Caco-2 (cell line): ENCODE measurements around the gene TTC39A. TPM values are rescaled to one million over a fixed set of nuclear protein-coding genes. Genes with fewer than 3 reads are reported as not detected.

ENCODE experiments used
- BruUV-seq: library from RNA; stranded (reverse); fragments of 400-500 nt; replicated peaks from 2 replicates; lab custom pipeline; 2021; lab: Mats Ljungman, UMichigan
- CTCF ChIA-PET: fragments of 300-600 bp; sonication (Branson Sonifier 250); formaldehyde crosslinking; loops from one replicate; lab custom pipeline; 2022; ENCODE audit warnings: antibody characterized with exemption; lab: Charles Lee
- POLR2A ChIA-PET: fragments of 300-600 bp; sonication (Branson Sonifier 250); formaldehyde crosslinking; loops from one replicate; lab custom pipeline; 2022; ENCODE audit warnings: antibody characterized with exemption; lab: Charles Lee
- DNase-seq, 2 experiments: peaks; one replicate each; pipeline versions ENCODE4 v3.0.0 to v3.0.0-alpha.2; 2020 to 2022
- H3K27me3 ChIP-seq: replicated peaks from 2 replicates; pipeline ENCODE4 v1.6.0; 2011; ENCODE audit warnings: low read length; ENCODE audit not compliant: control insufficient read depth, insufficient read depth
- H3K36me3 ChIP-seq: 2 replicates; pipeline ENCODE4 v1.5.1; 2011; ENCODE audit warnings: low read length; ENCODE audit not compliant: control insufficient read depth, insufficient read depth
- H3K4me1 ChIP-seq: fragments of 250-450 bp; sonication (Bioruptor Pico); 2 replicates; pipeline ENCODE4 v1.5.1; 2020; ENCODE audit warnings: mild to moderate bottlenecking
- H3K4me3 ChIP-seq: 2 replicates; pipeline ENCODE4 v1.5.1; 2011; ENCODE audit warnings: low read depth, mild to moderate bottlenecking, control low read depth, low read length
- H3K9me3 ChIP-seq: fragments of 250-450 bp; sonication (Bioruptor Pico); 2 replicates; pipeline ENCODE4 v1.5.1; 2020; ENCODE audit warnings: mild to moderate bottlenecking, moderate library complexity
- H3K27ac Mint-ChIP-seq: one replicate; pipeline ENCODE4 v1.8.0; 2022; ENCODE audit warnings: mixed read lengths; ENCODE audit not compliant: unreplicated experiment
- H3K27me3 Mint-ChIP-seq: one replicate; pipeline ENCODE4 v1.8.0; 2022; ENCODE audit warnings: mixed read lengths; ENCODE audit not compliant: insufficient read depth, unreplicated experiment
- H3K36me3 Mint-ChIP-seq: one replicate; pipeline ENCODE4 v1.8.0; 2022; ENCODE audit warnings: mild to moderate bottlenecking, mixed read lengths; ENCODE audit not compliant: insufficient read depth, unreplicated experiment
- H3K4me1 Mint-ChIP-seq: one replicate; pipeline ENCODE4 v1.8.0; 2022; ENCODE audit warnings: low read depth, mixed read lengths; ENCODE audit not compliant: unreplicated experiment
- H3K4me3 Mint-ChIP-seq: one replicate; pipeline ENCODE4 v1.8.0; 2022; ENCODE audit warnings: mild to moderate bottlenecking, moderate library complexity, mixed read lengths; ENCODE audit not compliant: unreplicated experiment
- H3K9me3 Mint-ChIP-seq: one replicate; pipeline ENCODE4 v1.8.0; 2022; ENCODE audit warnings: mixed read lengths; ENCODE audit not compliant: unreplicated experiment
- intact Hi-C: fragments of 100-400 bp; cut with micrococcal nuclease; formaldehyde crosslinking; loops from one replicate; pipeline ENCODE4 v1.10.0; 2022; ENCODE audit not compliant: unreplicated experiment
- total RNA-seq: library from RNA; stranded (reverse); gene quantifications from 2 replicates; pipeline ENCODE4 v1.2.3, GENCODE V29; 2022
- TF ChIP-seq, protein P1 (sequence below), 2 experiments: fragments of 200-600 bp in 1 of 2; IDR thresholded peaks; 1 replicate in 1 of 2; 2 replicates in 1 of 2; pipeline versions ENCODE4 v1.5.1 to v1.8.0; 2011 to 2022; ENCODE audit warnings: antibody characterized with exemption in 1 of 2, control low read depth in 1 of 2, inconsistent platforms in 1 of 2, low read depth in 1 of 2, low read length in 1 of 2, mild to moderate bottlenecking in 1 of 2, moderate library complexity in 1 of 2; ENCODE audit not compliant: insufficient read depth in 1 of 2, severe bottlenecking in 1 of 2, unreplicated experiment in 1 of 2

TTC39A gene
- total RNA-seq, 1 experiment from 2014 or later: 21.0 TPM

DNA sequence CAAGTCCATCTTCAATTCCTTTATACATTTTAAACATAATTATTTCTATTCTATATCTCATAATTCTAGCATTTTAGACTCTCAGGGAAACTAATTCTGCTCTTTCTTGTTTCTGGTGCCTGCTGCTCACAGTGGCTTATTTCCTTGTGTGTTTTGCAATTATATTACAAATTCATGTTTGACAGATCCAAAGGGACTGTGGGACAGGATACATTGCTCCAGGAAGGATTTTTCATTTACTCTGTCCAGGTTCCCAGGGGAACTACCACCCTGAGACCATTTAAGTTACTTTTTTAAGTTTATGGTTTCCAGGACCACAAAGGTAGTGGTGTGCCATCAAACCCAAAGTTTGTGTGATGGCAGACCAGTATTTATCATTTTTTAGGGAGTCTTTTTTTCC, 6.6 kb downstream of the TTC39A start:
- intact Hi-C loops: no loop called here
- BruUV-seq: no TSS peak
- no peaks in the 10 kb centered on the region for H3K27me3 Mint-ChIP-seq

DNA sequence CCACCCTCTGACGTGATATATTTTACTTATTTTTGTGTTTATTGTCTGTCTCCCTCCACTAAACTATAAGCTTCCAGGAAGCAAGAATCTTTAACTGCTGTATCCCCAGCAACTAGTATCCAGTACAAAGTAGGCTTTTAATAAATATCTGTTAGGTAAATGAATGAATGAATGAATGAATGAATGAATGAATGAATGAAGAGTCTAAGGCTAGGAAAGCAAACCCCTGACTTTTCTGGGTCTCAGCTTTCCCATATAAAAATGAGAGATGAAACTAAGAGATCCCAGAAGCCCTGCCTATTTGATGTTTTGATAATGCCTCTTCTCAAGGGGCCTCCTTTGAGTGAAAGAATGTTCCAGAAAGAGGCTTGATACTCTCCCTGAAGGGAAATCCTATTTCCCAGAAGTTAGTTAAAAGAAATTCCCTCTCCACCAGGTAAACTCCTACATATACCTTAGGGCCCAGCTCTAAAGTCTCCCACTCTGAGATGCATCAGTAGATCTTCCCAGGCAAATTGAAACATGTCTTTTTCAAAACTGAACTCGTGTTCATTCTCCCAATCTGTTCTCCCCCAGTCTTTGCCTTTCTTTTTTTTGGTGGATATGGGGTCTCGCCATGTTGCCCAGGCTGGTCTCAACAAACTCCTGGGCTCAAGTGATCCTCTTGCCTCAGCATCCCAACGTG, 7.8 kb downstream of the TTC39A start:
- Mint-ChIP-seq H3K27ac (no peak overlapping the region), H3K9me3 (no peaks in the 10 kb centered on the region), H3K4me1 (peaks cover 6% of the 10 kb centered on the region), H3K27me3 (no peaks in the 10 kb centered on the region), H3K4me3 (no peak overlapping the region), H3K36me3 (no peaks in the 10 kb centered on the region)
- intact Hi-C loops: no loop called here
- Histone ChIP-seq H3K9me3 (no peaks in the 10 kb centered on the region), H3K27me3 (no peaks in the 10 kb centered on the region), H3K36me3 (no peaks in the 10 kb centered on the region), H3K4me3 (no peak overlapping the region), H3K4me1 (no peaks in the 10 kb centered on the region)
- ChIA-PET POLR2A (no interaction called here), CTCF (no interaction called here)
- no peak for DNase-seq
- TF ChIP-seq, protein P1, sequence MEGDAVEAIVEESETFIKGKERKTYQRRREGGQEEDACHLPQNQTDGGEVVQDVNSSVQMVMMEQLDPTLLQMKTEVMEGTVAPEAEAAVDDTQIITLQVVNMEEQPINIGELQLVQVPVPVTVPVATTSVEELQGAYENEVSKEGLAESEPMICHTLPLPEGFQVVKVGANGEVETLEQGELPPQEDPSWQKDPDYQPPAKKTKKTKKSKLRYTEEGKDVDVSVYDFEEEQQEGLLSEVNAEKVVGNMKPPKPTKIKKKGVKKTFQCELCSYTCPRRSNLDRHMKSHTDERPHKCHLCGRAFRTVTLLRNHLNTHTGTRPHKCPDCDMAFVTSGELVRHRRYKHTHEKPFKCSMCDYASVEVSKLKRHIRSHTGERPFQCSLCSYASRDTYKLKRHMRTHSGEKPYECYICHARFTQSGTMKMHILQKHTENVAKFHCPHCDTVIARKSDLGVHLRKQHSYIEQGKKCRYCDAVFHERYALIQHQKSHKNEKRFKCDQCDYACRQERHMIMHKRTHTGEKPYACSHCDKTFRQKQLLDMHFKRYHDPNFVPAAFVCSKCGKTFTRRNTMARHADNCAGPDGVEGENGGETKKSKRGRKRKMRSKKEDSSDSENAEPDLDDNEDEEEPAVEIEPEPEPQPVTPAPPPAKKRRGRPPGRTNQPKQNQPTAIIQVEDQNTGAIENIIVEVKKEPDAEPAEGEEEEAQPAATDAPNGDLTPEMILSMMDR (IDR thresholded peaks at IDR 0.05; ENCODE audit: insufficient read depth in 1 of 2, low read depth in 1 of 2, low read length in 1 of 2, severe bottlenecking in 1 of 2, unreplicated experiment in 1 of 2): no peak
- BruUV-seq: no TSS peak

More for the DNA sequence above, 6.6 kb downstream of the TTC39A start:
- Mint-ChIP-seq H3K4me3 (no peak overlapping the region), H3K9me3 (no peaks in the 10 kb centered on the region), H3K4me1 (peaks cover 6% of the 10 kb centered on the region), H3K27ac (no peak overlapping the region), H3K36me3 (no peaks in the 10 kb centered on the region)
- Histone ChIP-seq H3K27me3 (no peaks in the 10 kb centered on the region), H3K9me3 (no peaks in the 10 kb centered on the region), H3K36me3 (no peaks in the 10 kb centered on the region), H3K4me1 (no peaks in the 10 kb centered on the region), H3K4me3 (no peak overlapping the region)
- TF ChIP-seq, protein P1 (IDR thresholded peaks at IDR 0.05; ENCODE audit: insufficient read depth in 1 of 2, low read depth in 1 of 2, low read length in 1 of 2, severe bottlenecking in 1 of 2, unreplicated experiment in 1 of 2): no peak
- ChIA-PET CTCF (no interaction called here), POLR2A (no interaction called here)
- DNase-seq: no peak

DNA sequence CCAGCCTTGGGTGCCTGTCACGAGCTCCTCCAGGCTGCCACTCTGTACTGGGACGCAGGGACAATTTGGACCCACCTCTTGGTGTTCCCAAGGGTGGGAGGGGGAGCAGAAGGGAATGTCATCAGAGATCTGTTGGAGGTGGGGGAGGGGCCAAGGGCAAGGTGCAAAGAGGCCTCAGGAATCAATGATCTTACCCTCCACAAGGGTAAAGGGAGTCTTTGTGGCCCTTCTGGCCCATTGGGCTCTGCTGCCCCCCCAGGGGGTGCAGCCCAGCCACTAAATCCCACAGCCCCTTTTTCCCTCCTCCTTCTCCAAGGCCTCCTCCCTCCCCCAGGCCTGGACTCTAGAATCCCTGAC, 8.5 kb downstream of the TTC39A start:
- H3K27ac Mint-ChIP-seq: no peak overlapping the region
- ChIA-PET POLR2A (no interaction called here), CTCF (no interaction called here)
- no TSS peak for BruUV-seq
- H3K4me3 Mint-ChIP-seq: no peak overlapping the region
- intact Hi-C loops: no loop called here
- TF ChIP-seq, protein P1 (IDR thresholded peaks at IDR 0.05; ENCODE audit: insufficient read depth in 1 of 2, low read depth in 1 of 2, low read length in 1 of 2, severe bottlenecking in 1 of 2, unreplicated experiment in 1 of 2): no peak
- Histone ChIP-seq H3K4me3 (no peak overlapping the region), H3K27me3 (no peaks in the 10 kb centered on the region), H3K4me1 (no peaks in the 10 kb centered on the region), H3K9me3 (no peaks in the 10 kb centered on the region), H3K36me3 (no peaks in the 10 kb centered on the region)
- no peaks in the 10 kb centered on the region for H3K36me3 Mint-ChIP-seq
- peaks cover 6% of the 10 kb centered on the region for H3K4me1 Mint-ChIP-seq
- H3K9me3 Mint-ChIP-seq: no peaks in the 10 kb centered on the region
- DNase-seq: no peak
- no peaks in the 10 kb centered on the region for H3K27me3 Mint-ChIP-seq
